MM.1S (cell line): ENCODE data around the gene SNTB2.

Experiments used
- CTCF ChIP-seq: fragments of 300-600 bp; sonication (generic); IDR thresholded peaks from 2 replicates; pipeline ENCODE4 v1.5.1; 2016; ENCODE audit warnings: antibody characterized with exemption, low read length, mixed read lengths
- EZH2 ChIP-seq: fragments of 300-600 bp; sonication (generic); optimal IDR thresholded peaks from 2 replicates; pipeline ENCODE3; 2017; ENCODE audit warnings: low read depth, mild to moderate bottlenecking, antibody characterized with exemption, low read length, mixed read lengths
- EZH2phosphoT487 ChIP-seq: fragments of 300-600 bp; sonication (generic); IDR thresholded peaks from 2 replicates; pipeline ENCODE4 v1.6.1; 2018; ENCODE audit warnings: antibody characterized with exemption, low read length

GRCh38 chr16:69199382-69199781 is 12.4 kb downstream of the SNTB2 start:
- no peak for TF ChIP-seq CTCF
- TF ChIP-seq EZH2, result no peak
- no peak for TF ChIP-seq EZH2phosphoT487
